ENCODE measurements around the gene FSCN2.

Gene FSCN2

GRCh38 chr17:81514489-81514738 lies 13.8 kb upstream of the FSCN2 start:
- no peak for DNase-seq

- peak; percentile 27 for DNase-seq
Observed at GRCh38 chr17:81514739-81515529, 13.2 kb upstream of the FSCN2 start.

GRCh38 chr17:81515530-81516041 lies 12.6 kb upstream of the FSCN2 start:
- DNase-seq: no peak

- no peak for DNase-seq
Observed at GRCh38 chr17:81516439-81516838, 11.7 kb upstream of the FSCN2 start.

GRCh38 chr17:81517009-81517338 lies 11.2 kb upstream of the FSCN2 start:
- DNase-seq: no peak

GRCh38 chr17:81517339-81518112 lies 10.7 kb upstream of the FSCN2 start:
- DNase-seq: no peak

GRCh38 chr17:81518113-81518784 lies 9.9 kb upstream of the FSCN2 start:
- no peak for DNase-seq

GRCh38 chr17:81518785-81519283 lies 9.3 kb upstream of the FSCN2 start:
- DNase-seq: no peak

GRCh38 chr17:81519284-81520020 lies 8.7 kb upstream of the FSCN2 start:
- DNase-seq: no peak

GRCh38 chr17:81520021-81520901 lies 7.9 kb upstream of the FSCN2 start:
- DNase-seq: no peak

- DNase-seq: no peak
Observed at GRCh38 chr17:81522491-81523401, 5.4 kb upstream of the FSCN2 start.

- no peak for DNase-seq
Observed at GRCh38 chr17:81523402-81524038, 4.7 kb upstream of the FSCN2 start.

- no peak for DNase-seq
Observed at GRCh38 chr17:81524039-81524864, 3.9 kb upstream of the FSCN2 start.

GRCh38 chr17:81524865-81525159 lies 3.4 kb upstream of the FSCN2 start:
- DNase-seq: no peak

GRCh38 chr17:81526662-81527571 lies 1.3 kb upstream of the FSCN2 start:
- DNase-seq: no peak

GRCh38 chr17:81528384-81528650 lies 140 bp downstream of the FSCN2 start:
- DNase-seq: no peak

- DNase-seq: no peak
Observed at GRCh38 chr17:81528651-81529436, 667 bp downstream of the FSCN2 start.

GRCh38 chr17:81529437-81529803 lies 1.2 kb downstream of the FSCN2 start:
- DNase-seq: no peak

Measured in NCI-H1436 treated with DMSO at 0.1 percent for 48 hours (cell line).